LHCN-M2 (cell line): Measurements from ENCODE around the gene TENT4B. TPM values are rescaled to one million over a fixed set of nuclear protein-coding genes. Genes with fewer than 3 reads are reported as not detected.
"Not testable (repeated sequence)": the region's sequence is repeated elsewhere in the genome, so short reads cannot be mapped to it uniquely, and the experiment has no call there.

Experiments
- DNase-seq: peaks from one replicate; pipeline ENCODE4 v3.0.0-alpha.2; 2012; ENCODE audit warnings: low read depth
- total RNA-seq: library from RNA; depleted of rRNA; stranded (reverse); fragments of >200 nt; gene quantifications from 2 replicates; pipeline ENCODE4 v1.2.3, GENCODE V29; 2014

The TENT4B gene
- total RNA-seq, 1 experiment from 2014 or later: 13.5 TPM

- no peak for DNase-seq
Observed at GRCh38 chr16:50229149-50229726, 76.1 kb downstream of the TENT4B start.

- DNase-seq: peak; percentile 31
Observed at GRCh38 chr16:50234771-50235556, 81.9 kb downstream of the TENT4B start.

- DNase-seq: no peak
Observed at GRCh38 chr16:50235581-50235980, 82.5 kb downstream of the TENT4B start.

GRCh38 chr16:50238314-50238713, 85.2 kb downstream of the TENT4B start:
- DNase-seq: no peak

- peak; percentile 26 for DNase-seq
Observed at GRCh38 chr16:50238868-50239301, 85.8 kb downstream of the TENT4B start.

GRCh38 chr16:50243024-50243423, 89.9 kb downstream of the TENT4B start:
- not testable (repeated sequence) for DNase-seq

GRCh38 chr16:50244140-50244503, 91.0 kb downstream of the TENT4B start:
- DNase-seq: no peak

- no peak for DNase-seq
Observed at GRCh38 chr16:50244504-50245416, 91.7 kb downstream of the TENT4B start.

GRCh38 chr16:50245417-50246298, 92.6 kb downstream of the TENT4B start:
- DNase-seq: peak; percentile 36

- no peak for DNase-seq
Observed at GRCh38 chr16:50246299-50247122, 93.4 kb downstream of the TENT4B start.

- DNase-seq: no peak
Observed at GRCh38 chr16:50247123-50247905, 94.2 kb downstream of the TENT4B start.

- DNase-seq: no peak
Observed at GRCh38 chr16:50247906-50248608, 95.0 kb downstream of the TENT4B start.

GRCh38 chr16:50248845-50249244, 95.7 kb downstream of the TENT4B start:
- DNase-seq: no peak

GRCh38 chr16:50251375-50252081, 98.4 kb downstream of the TENT4B start:
- peak; percentile 92 for DNase-seq

GRCh38 chr16:50252082-50252611, 99.0 kb downstream of the TENT4B start:
- DNase-seq: no peak

- no peak for DNase-seq
Observed at GRCh38 chr16:50252874-50253513, 99.9 kb downstream of the TENT4B start.

- DNase-seq: no peak
Observed at GRCh38 chr16:50253514-50253910, 100.4 kb downstream of the TENT4B start.
